H9 (cell line): ENCODE data around the gene EBLN2. TPM values are rescaled to one million over a fixed set of nuclear protein-coding genes. Genes with fewer than 3 reads are reported as not detected.
A peak's percentile ranks its signal among the peaks of the same experiment; 100 is the strongest.

ENCODE experiments used
- DNase-seq: peaks from one replicate; pipeline ENCODE4 v3.0.0-alpha.2; 2017
- H2AFZ ChIP-seq: one replicate; pipeline ENCODE4 v1.6.1; 2013; ENCODE audit warnings: mild to moderate bottlenecking, low read length, control low read depth, moderate library complexity
- H2AK5ac ChIP-seq: 2 replicates; pipeline ENCODE4 v1.6.1; 2013; ENCODE audit warnings: low read length, control low read depth, mixed read lengths; ENCODE audit not compliant: insufficient read length
- H2BK120ac ChIP-seq: one replicate; pipeline ENCODE4 v1.6.1; 2013; ENCODE audit warnings: low read depth, mild to moderate bottlenecking, low read length, control low read depth, inconsistent platforms; ENCODE audit not compliant: poor library complexity, severe bottlenecking
- H2BK12ac ChIP-seq: 2 replicates; pipeline ENCODE4 v1.6.1; 2013; ENCODE audit warnings: low read length, control low read depth, mixed read lengths, low read depth; ENCODE audit not compliant: insufficient read length
- H2BK15ac ChIP-seq: 2 replicates; pipeline ENCODE4 v1.6.1; 2013; ENCODE audit warnings: low read depth, low read length, control low read depth
- H2BK20ac ChIP-seq: one replicate; pipeline ENCODE4 v1.6.1; 2013; ENCODE audit warnings: low read depth, mild to moderate bottlenecking, low read length, control low read depth, inconsistent platforms; ENCODE audit not compliant: poor library complexity, severe bottlenecking
- H2BK5ac ChIP-seq: 2 replicates; pipeline ENCODE4 v1.6.1; 2013; ENCODE audit warnings: low read length, control low read depth, mixed read lengths; ENCODE audit not compliant: insufficient read length
- H3K14ac ChIP-seq: 2 replicates; pipeline ENCODE4 v1.6.1; 2013; ENCODE audit warnings: low read length, control low read depth; ENCODE audit not compliant: insufficient read depth
- H3K18ac ChIP-seq: 2 replicates; pipeline ENCODE4 v1.6.1; 2013; ENCODE audit warnings: low read depth, mild to moderate bottlenecking, mixed read lengths, low read length, control low read depth; ENCODE audit not compliant: insufficient read length
- H3K23ac ChIP-seq: 2 replicates; pipeline ENCODE4 v1.6.1; 2013; ENCODE audit warnings: low read length, control low read depth, mixed read lengths, low read depth; ENCODE audit not compliant: insufficient read length
- H3K23me2 ChIP-seq: 2 replicates; pipeline ENCODE4 v1.6.1; 2013; ENCODE audit warnings: low read depth, mild to moderate bottlenecking, mixed read lengths, low read length, control low read depth; ENCODE audit not compliant: insufficient read length, poor library complexity, severe bottlenecking
- H3K27ac ChIP-seq: 2 replicates; pipeline ENCODE4 v1.5.1; 2013; ENCODE audit warnings: low read length, control low read depth, mixed read lengths, low read depth; ENCODE audit not compliant: insufficient read length
- H3K27me3 ChIP-seq: 2 replicates; pipeline ENCODE4 v1.6.1; 2013; ENCODE audit warnings: low read length, control low read depth, inconsistent platforms; ENCODE audit not compliant: insufficient read depth
- H3K4ac ChIP-seq: 2 replicates; pipeline ENCODE4 v1.6.1; 2013; ENCODE audit warnings: low read depth, mild to moderate bottlenecking, control low read depth, inconsistent platforms, low read length, moderate library complexity
- H3K4me1 ChIP-seq: 2 replicates; pipeline ENCODE4 v1.6.1; 2013; ENCODE audit warnings: low read length, control low read depth, inconsistent platforms; ENCODE audit not compliant: insufficient read depth
- H3K4me2 ChIP-seq: 2 replicates; pipeline ENCODE4 v1.6.1; 2013; ENCODE audit warnings: low read length, control low read depth, mixed read lengths; ENCODE audit not compliant: insufficient read length, insufficient read depth
- H3K56ac ChIP-seq: 2 replicates; pipeline ENCODE4 v1.6.1; 2013; ENCODE audit warnings: low read depth, mild to moderate bottlenecking, mixed read lengths, low read length, control low read depth; ENCODE audit not compliant: insufficient read length
- H3K79me1 ChIP-seq: 2 replicates; pipeline ENCODE4 v1.6.1; 2013; ENCODE audit warnings: low read depth, mild to moderate bottlenecking, moderate library complexity, low read length, control low read depth, inconsistent platforms; ENCODE audit not compliant: insufficient read depth, poor library complexity, severe bottlenecking
- H3K79me2 ChIP-seq: 2 replicates; pipeline ENCODE4 v1.6.1; 2013; ENCODE audit warnings: low read length, control low read depth, inconsistent platforms; ENCODE audit not compliant: insufficient read depth
- H3K9ac ChIP-seq: 2 replicates; pipeline ENCODE4 v1.6.1; 2013; ENCODE audit warnings: low read length, control low read depth, mixed read lengths; ENCODE audit not compliant: insufficient read length; ENCODE audit errors: extremely low read depth
- H3K9me3 ChIP-seq: one replicate; pipeline ENCODE4 v1.6.1; 2013; ENCODE audit warnings: low read depth, low read length, inconsistent platforms; ENCODE audit not compliant: control insufficient read depth
- H3T11ph ChIP-seq: one replicate; pipeline ENCODE4 v1.6.1; 2013; ENCODE audit warnings: mild to moderate bottlenecking, low read length, control low read depth, inconsistent platforms
- H4K20me1 ChIP-seq: one replicate; pipeline ENCODE4 v1.6.1; 2013; ENCODE audit not compliant: control insufficient read depth, insufficient read length, insufficient read depth
- H4K5ac ChIP-seq: 2 replicates; pipeline ENCODE4 v1.6.1; 2013; ENCODE audit warnings: low read depth, mild to moderate bottlenecking, mixed read lengths, low read length, control low read depth; ENCODE audit not compliant: insufficient read length
- H4K8ac ChIP-seq: replicated peaks from 2 replicates; pipeline ENCODE4 v1.6.1; 2013; ENCODE audit warnings: low read length, control low read depth, mixed read lengths, low read depth; ENCODE audit not compliant: insufficient read length
- H4K91ac ChIP-seq: 2 replicates; pipeline ENCODE4 v1.6.1; 2013; ENCODE audit warnings: low read depth, mild to moderate bottlenecking, moderate library complexity, mixed read lengths, low read length, control low read depth; ENCODE audit not compliant: insufficient read length
- H3K27ac Mint-ChIP-seq, 3 experiments: 2 replicates in 2 of 3; 3 replicates in 1 of 3; pipeline ENCODE4 v1.8.0; 2020 to 2021; ENCODE audit warnings: mixed read lengths in 3 of 3, mild to moderate bottlenecking in 1 of 3, moderate library complexity in 1 of 3
- H3K27me3 Mint-ChIP-seq: 2 replicates; pipeline ENCODE4 v1.8.0; 2021; ENCODE audit warnings: low read depth, mild to moderate bottlenecking, moderate library complexity, mixed read lengths
- H3K36me3 Mint-ChIP-seq, 3 experiments: 2 replicates in 2 of 3; 3 replicates in 1 of 3; pipeline ENCODE4 v1.8.0; 2020 to 2021; ENCODE audit warnings: low read depth in 3 of 3, mixed read lengths in 3 of 3; ENCODE audit not compliant: insufficient read depth in 1 of 3
- H3K4me1 Mint-ChIP-seq, 2 experiments: 2 replicates each; pipeline ENCODE4 v1.8.0; 2020; ENCODE audit warnings: mixed read lengths in 2 of 2
- H3K4me3 Mint-ChIP-seq, 2 experiments: 2 replicates in 1 of 2; 3 replicates in 1 of 2; pipeline ENCODE4 v1.8.0; 2020 to 2021; ENCODE audit warnings: mild to moderate bottlenecking in 2 of 2, mixed read lengths in 2 of 2, moderate library complexity in 1 of 2
- H3K9me3 Mint-ChIP-seq, 2 experiments: 2 replicates in 1 of 2; 3 replicates in 1 of 2; pipeline ENCODE4 v1.8.0; 2020; ENCODE audit warnings: mild to moderate bottlenecking in 2 of 2, mixed read lengths in 2 of 2, moderate library complexity in 1 of 2
- CTCF ChIP-seq: fragments of 200-600 bp; sonication (generic); conservative IDR thresholded peaks from 3 replicates; pipeline ENCODE4 v1.8.0; 2021; ENCODE audit warnings: antibody characterized with exemption, mild to moderate bottlenecking
- WGBS: extraction: QIAGEN DNeasy Blood & Tissue Kit; methylation state at CpG from one replicate; pipeline ENCODE4 v1.1.7; 2013; ENCODE audit warnings: missing lambda C conversion rate, low lambda C conversion rate, mixed read lengths; ENCODE audit not compliant: insufficient read length; ENCODE audit errors: extremely low coverage; 5-methylcytosine and 5-hydroxymethylcytosine counted together
- total RNA-seq: library from RNA; stranded (reverse); gene quantifications from 2 replicates; pipeline ENCODE4 v1.2.1, GENCODE V29; 2021

The EBLN2 gene
- total RNA-seq, 1 experiment from 2014 or later: 6.1 TPM

DNA sequence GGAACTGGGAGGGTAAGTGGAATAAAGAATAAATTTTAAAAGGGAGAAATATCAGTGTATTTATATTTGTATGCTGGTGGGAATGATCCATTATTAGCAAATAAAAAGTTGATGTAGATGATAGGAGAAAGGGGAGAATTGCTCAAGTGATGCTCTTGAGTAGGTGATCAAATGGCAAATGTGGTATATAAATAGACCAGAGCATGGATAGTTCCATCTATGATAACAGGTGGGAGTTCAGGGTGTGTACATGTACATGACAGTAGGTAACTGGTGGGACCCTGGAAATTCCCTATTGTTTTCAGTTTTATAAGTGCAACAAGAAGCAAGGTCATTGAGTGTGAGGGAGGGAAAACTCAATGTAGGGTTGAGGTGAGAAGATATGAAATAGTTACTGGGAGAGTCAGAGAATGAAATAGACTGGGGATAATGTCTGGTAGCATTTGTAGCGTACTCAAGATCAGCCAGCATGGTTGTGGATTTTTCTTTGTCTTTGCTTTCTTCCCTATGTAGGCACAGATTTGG lies 31.3 kb upstream of the EBLN2 start:
- H4K8ac ChIP-seq: no peak overlapping the region
- H3K79me1 ChIP-seq: peaks cover 2% of the 10 kb centered on the region
- no peak for TF ChIP-seq CTCF
- H2BK120ac ChIP-seq: no peak overlapping the region
- no peak overlapping the region for H2BK12ac ChIP-seq
- no peak overlapping the region for H3K4me3 Mint-ChIP-seq
- H3T11ph ChIP-seq: no peak overlapping the region
- H4K20me1 ChIP-seq: no peaks in the 10 kb centered on the region
- no peaks in the 10 kb centered on the region for H3K9me3 Mint-ChIP-seq
- no peaks in the 10 kb centered on the region for H3K9me3 ChIP-seq
- H2BK20ac ChIP-seq: no peak overlapping the region
- no peak overlapping the region for H3K18ac ChIP-seq
- peaks cover 23 to 34% of the 10 kb centered on the region in 2 experiments for H3K4me1 Mint-ChIP-seq
- H3K4ac ChIP-seq: no peak overlapping the region
- H3K36me3 Mint-ChIP-seq: peaks cover 3 to 12% (median 7%) of the 10 kb centered on the region in 3 experiments; a peak in 6 of 7 replicates
- no peak overlapping the region for H3K14ac ChIP-seq
- no peak overlapping the region for H2BK5ac ChIP-seq
- no peaks in the 10 kb centered on the region for H3K27me3 ChIP-seq
- H2AFZ ChIP-seq: no peak overlapping the region
- H3K4me1 ChIP-seq: peaks cover 2% of the 10 kb centered on the region; the same call in 1 of the 2 replicates
- H2AK5ac ChIP-seq: no peak overlapping the region
- H3K27ac Mint-ChIP-seq: peak overlapping the region in 2 of 3 experiments; percentile 54 to 68; a peak in 5 of 7 replicates
- no CpG with 5 or more reads among the region's 1 CpG for WGBS
- H3K4me2 ChIP-seq: no peak overlapping the region
- H3K27me3 Mint-ChIP-seq: no peaks in the 10 kb centered on the region
- no peak overlapping the region for H3K27ac ChIP-seq
- H4K5ac ChIP-seq: no peak overlapping the region
- peaks cover 65% of the 10 kb centered on the region; the same call in 1 of the 2 replicates for H3K79me2 ChIP-seq
- no peaks in the 10 kb centered on the region for H3K23me2 ChIP-seq
- H4K91ac ChIP-seq: no peak overlapping the region
- no peak overlapping the region for H3K56ac ChIP-seq
- H2BK15ac ChIP-seq: no peak overlapping the region
- H3K23ac ChIP-seq: no peak overlapping the region
- DNase-seq: no peak
- H3K9ac ChIP-seq: no peak overlapping the region
